NCI-H345 (cell line): ENCODE measurements around the gene RAET1G.
"Not testable (repeated sequence)": the region's sequence is repeated elsewhere in the genome, so short reads cannot be mapped to it uniquely, and the experiment has no call there.

Experiments
- DNase-seq: peaks from one replicate; lab custom pipeline; 2025; lab: John Stamatoyannopoulos, UW

Gene RAET1G

DNA sequence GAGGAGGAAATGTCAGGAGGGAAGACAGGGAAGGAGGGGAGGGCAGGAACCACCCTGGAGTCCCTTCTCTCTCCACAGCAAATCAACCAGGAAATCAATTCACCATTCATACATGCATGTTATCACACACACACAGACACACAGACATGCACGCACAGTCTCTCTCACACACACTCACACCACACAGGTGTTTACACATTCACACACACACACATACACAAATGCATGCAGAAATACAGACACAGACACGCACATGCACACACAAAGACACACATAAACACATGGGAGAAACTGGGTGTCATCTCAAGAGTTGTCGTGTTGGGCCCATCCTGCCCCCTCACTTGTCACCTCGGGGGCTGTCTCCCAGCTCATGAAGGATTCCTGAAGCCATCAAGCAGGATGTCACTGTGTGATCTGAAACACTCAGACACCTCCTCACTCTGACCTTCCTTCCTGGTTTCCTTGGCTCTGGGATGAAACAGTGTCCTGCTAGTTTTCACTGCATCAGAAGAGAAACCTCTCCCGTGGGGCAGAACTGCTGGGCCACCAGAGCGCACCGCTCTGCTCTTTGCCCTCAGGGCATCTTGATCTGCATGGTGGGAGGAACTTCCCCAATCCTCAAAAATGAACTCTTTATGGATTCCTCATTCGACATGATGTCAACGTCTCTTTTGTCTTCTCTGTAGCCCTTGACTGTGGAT lies 9.2 kb downstream of the RAET1G start:
- no peak for DNase-seq

DNA sequence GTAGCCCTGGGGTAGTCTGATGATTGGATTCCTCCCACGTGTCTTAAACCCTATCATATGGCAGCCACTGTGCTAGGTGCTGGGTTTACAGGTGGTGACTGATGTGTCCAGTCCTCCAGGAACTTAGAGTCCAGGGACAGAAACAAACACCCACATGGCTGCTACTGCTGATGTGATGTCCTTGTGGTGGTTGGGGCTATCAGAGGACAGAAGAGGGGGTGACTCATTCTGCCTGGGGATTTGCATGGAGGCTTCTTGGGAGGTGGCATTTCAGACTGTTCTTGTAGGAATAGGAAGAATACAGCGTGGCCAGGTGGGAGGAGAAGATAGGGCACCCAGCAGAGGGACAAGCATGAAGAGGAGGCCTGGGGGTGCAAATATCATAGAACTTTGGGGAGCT lies 9.8 kb downstream of the RAET1G start:
- no peak for DNase-seq

DNA sequence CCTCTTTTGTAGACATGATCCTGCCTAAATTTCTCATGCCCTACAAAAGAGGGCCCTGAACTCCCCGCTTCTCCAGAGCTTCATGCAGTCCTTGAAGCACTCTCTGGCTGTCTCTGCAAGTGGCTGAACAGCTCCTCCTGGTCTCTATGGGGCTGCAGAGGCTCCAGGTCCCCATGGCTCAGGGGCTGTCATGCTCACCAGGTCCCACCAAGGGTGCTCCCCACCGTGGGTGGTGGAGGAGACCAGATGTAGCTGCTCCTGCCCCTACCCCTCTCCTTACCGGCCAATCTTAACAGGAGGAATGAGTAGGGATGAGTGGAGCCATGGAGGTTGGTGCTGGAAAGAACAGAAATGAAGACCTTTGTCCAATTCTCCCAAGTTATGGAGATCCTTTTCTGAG lies 10.2 kb downstream of the RAET1G start:
- not testable (repeated sequence) for DNase-seq

DNA sequence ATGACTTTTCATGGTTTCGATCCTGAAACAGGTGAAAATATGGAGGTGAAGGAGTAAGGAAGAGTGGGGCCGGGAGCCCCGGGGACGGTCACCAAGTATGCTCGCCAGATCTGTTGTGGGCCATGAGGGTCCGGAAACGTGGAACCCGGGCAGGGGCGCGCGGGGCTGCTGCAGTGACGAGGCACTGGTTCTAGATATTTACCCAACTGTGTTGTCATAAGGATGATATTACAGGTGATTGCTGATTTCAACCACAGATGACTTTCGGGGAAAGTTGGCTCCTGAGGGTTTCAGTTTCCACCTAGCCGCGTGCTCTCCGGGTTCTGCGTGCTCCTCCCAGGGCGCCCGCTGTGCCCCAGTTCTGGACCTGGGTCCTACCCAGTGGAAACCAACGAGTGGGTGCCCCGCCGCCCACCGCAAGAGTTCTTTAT lies 12.2 kb downstream of the RAET1G start:
- DNase-seq: no peak

DNA sequence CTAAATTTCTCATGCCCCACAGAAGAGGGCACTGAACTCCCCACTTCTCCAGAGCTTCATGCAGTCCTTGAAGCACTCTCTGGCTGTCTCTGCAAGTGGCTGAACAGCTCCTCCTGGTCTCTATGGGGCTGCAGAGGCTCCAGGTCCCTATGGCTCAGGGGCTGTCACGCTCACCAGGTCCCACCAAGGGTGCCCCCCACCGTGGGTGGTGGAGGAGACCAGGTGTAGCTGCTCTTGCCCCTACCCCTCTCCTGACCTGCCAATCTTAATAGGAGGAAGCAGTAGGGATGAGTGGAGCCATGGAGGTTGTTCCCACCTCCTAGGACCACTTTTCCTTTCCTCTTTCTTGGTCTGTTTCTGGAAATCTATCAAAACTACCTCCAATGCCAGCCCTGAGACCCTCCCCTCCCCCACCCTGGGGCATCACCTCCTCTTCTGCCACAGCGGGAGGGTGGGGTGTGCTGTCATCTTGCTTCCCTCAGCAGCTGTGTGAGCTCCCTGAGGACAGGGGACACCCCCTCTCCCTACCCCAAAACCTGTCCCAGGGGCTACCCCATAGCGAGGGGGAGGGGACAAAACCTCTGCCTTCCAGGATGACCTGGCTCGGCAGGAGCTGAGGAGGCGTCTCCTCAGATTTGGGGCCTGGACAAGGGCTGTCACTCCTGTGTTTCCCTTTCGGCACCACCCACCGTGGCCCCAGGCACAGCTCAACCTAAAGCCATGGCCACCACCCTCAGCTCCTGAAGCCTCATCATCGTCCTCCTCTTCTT lies 13.0 kb downstream of the RAET1G start:
- no peak for DNase-seq

DNA sequence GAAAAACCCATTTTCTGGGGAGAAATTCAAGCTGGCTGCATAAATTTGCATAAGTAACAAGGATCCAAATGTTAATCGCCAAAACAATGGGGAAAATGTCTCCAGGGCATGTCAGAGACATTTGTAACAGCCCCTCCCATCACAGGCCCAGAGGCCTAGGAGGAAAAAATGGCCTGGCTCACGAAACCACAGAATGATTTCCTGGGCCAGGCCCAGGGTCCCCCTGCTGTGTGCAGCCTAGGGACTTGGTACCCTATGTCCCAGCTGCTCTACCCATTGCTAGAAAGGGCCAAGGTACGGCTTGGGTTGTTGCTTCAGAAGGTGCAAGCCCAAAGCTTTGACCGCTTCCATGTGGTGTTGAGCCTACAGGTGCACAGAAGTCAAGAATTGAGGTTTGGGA lies 14.4 kb downstream of the RAET1G start:
- not testable (repeated sequence) for DNase-seq

DNA sequence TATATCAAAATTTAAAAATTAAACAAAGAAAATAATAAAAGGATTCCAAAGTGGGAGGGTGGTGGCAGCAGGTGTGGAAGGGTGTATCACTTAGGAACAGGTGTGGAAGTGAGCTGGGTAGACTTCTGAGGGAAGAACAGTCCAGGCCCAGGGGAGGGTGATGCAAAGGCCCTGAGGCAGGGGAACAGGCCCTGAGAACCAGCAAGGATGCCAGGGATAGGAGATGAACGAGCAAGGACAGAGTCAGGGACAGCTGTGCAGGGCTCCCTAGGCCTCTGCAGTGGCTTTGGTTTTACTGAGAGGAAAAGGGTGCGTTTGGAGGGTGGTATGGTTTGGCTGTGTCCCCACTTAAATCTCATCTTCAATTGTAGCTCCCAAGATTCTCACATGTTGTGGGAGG lies 15.6 kb downstream of the RAET1G start:
- DNase-seq: no peak

DNA sequence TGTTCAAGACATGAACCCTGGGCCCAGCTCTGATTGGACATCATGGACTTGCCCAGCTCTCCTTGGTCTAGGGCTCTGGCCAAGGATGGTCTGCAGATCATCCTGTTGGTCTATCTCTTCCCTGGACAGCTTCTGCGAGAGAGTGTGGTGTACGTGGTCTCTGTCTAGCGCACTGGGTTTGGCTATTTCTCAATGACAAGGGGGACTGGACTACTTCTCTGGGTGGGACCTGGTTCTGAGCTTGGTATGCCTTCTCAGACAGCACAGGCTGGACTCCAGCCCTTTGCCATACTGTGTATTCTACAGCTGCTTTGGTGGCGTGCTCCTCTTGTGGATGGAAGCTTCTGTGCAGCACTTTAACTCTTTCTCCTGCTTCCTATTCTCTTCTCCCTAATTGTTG lies 16.5 kb downstream of the RAET1G start:
- no peak for DNase-seq

DNA sequence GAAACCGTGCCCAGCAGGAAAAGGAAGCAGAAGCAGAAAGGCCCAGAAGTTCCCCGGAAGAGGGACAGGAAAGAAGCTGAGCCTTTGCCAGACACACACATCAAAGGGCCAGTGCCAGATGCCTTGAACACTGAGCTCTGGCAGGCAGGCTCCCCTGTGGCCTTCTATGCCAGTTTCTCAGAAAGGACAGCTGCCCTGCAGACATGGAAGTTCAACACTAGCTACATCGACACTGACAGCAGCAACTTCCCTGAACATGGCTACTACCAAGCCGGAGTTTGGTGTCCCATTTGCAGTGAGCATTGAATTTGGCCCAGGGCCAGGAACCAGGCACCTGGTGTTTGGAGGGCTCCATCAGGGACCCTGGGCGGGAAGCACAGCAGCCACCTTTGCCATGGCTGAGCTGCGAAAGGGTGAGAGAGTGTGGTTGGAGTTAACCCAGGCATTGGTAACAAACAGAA lies 17.0 kb downstream of the RAET1G start:
- peak; percentile 20 for DNase-seq

DNA sequence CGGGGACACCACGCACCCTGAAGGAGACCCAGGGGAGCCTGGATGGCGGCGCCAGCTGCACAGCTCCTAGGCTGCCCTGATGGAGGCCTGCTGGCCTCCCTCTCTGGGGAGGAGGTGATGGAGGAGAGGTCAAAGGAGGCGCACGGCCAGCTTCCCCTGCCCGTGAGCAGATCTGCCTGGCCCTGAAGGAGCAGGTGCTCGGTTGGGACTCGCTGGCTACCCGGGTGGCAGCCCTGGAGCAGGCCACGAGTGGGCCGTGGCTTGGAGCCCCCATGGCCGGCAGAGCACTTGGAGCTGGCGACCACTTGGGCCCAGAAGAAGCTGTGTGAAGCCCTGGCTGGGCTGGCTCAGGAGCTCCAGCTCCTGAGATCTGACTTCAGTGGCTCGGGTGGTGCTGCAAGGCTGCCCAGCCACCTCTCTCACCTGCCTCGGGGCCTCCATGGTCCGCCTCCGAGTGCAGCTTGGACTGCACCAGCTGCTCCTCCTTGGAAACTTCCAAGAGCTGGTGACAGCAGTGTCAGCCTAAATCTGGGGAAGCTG lies 17.5 kb downstream of the RAET1G start:
- no peak for DNase-seq

DNA sequence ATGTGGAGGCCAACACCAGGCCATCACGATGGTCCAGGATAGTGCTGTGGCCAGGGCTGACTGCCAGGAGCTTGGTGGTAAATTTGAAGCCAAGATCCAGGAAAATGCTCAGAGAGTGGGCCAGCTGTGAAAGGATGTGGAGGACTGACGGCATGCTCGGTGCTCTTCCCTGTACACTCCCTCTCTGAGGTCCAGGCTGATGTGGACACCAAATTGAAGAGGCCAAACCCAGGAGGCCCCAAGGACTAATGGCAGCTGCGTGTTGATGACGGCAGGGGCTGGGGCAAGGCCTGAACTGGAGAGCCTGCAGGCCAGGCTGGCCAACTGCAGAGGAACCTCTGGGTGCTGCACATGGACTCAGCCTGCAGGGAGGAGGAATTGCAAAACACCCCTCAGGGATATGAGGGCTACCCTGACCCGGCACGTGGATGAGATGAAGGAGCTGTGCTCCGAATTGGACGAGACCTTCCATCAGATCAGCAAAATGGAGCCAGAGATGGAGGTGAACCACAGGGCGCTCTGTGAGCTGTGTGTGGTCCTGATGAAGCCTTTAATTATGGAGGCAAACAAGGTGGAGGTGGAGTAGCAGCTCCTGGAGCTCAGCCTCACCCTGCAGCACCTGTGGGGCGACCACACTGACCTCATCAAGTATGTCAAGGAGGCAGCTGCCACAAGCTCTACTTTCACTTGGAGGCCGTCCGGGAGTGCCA lies 18.1 kb downstream of the RAET1G start:
- no peak for DNase-seq

DNA sequence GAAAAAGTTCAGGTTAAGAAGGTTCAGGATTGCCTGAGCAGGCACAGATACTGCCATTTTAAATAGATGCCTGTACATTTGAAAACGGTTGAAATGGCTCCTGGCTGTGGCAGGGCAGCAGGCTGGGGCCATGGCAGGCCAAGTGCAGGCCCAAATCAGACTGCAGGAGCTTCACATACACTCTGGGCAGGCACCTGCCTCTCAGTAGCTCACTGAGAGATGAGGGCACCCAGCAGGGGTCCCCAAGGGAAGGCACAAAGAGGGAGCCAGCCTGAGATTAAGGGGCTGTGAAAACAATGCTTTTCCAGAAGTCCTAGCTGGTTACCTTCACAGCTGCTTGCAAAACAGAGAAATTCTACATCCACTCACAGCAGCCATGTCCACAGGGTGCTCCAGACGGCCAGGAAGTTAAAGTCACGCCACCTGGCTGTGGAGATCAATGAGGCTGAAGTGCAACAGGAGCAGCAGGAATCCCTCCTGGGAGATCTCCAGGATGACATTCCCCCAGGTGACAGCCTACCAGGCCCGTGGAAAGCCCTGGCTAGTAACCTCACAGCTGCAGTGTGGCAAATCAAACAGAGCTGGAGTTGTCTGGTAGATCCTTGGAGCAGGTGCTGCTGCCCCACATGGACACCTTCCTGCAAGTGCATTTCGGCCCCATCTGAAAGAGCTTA lies 18.8 kb downstream of the RAET1G start:
- peak; percentile 87 for DNase-seq

DNA sequence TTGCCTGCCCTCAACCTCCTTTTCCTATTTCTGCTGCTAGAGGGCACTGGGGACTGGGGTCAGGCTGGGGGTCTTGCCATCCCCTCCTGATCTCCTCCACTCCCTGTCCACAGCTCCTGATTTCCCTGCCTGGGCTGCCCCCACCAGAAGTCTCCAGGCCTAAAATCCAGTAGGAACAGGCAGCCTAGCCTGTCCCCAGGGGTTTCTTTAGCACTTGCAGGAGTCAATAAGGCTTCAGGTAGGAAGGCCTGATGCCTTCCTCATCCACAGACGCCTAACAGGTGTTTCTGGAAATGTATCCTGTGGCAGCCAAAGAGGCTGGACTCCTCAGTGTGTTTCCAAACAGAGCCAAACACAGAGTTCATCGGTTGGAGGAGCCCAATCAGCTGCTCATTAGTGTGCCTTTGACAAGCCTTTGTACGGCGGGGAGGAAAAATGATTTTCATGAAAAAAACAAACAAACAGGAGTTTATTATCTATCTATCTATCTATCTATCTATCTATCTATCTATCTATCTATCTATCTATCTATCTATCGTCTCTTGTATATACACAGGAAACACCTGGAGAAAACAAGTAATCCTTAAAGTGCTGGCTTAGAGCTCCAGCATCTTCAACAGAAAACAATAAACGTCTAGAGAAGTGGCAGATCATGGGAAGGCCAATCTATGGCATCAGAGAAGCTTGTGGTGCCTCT lies 21.3 kb downstream of the RAET1G start:
- no peak for DNase-seq

DNA sequence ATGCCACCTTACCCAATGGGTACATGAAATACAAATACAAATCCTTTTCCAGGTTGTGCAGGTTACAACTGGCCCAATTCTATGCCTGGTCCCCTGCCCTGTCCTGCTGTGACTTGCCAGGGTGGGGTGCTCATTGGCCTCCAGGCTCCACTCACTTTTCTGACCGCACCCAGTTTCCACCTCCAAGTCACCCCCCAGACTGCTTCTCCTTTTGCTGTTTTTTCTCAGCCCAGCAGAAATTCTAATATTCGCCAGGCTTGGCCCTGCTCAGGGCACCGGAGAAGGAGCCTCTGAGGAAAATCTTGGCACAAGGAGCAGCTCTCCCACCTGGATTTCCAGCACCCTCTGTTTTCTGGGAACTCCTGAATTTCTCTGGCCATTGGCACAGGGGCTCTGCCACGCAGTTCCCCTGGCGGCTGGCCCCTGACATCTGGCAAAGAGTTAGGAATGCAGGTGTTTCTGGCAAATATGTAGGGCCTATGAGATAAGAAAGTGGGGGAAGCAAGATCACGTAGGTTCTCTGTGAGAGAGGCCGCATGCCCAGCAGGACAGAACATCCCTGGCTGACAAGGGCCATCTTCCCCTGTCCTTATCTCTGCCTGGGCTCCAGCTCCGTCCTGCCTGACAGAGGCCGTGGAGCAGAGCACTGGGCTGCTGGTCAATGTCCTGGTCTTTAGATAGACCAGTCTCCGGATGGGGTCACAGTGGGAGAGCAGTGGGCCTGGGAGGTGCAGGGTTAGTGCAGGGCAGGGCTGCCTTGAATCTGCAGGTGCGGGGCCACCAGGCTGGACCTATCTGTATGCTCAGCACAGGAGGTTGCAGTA lies 22.1 kb downstream of the RAET1G start:
- no peak for DNase-seq

DNA sequence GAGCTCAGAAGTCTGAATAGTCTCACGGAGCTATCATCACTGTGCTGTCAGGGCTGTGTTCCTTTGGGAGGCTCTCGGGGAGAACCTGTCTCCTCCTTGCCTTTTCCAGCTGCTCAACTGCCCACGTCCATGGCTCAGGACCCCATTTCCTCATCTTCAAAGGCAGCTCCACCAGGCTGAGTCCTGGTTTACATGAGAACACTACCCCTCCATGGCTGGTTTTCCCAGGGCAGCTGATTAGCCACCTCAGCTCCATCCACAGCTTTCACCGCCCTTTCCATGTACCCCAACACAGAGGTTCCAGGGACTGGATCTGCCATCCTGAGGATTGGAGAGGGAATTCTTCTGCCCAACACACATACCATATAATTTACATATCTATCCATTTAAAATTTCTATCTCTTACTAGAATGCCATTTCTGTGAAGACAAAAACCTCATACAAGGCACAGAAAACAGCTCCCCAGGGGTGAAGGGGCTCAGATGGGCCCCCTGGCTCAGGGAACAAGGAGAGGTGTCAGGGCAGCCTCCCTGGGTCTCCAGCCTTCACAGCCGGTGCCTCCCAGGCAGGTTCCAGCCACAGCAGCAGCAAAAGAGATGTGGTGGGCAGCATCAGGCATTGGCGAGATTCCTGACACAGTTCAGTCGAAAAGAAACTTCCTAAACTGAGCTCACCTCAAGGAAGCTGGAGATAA lies 22.8 kb downstream of the RAET1G start:
- no peak for DNase-seq

DNA sequence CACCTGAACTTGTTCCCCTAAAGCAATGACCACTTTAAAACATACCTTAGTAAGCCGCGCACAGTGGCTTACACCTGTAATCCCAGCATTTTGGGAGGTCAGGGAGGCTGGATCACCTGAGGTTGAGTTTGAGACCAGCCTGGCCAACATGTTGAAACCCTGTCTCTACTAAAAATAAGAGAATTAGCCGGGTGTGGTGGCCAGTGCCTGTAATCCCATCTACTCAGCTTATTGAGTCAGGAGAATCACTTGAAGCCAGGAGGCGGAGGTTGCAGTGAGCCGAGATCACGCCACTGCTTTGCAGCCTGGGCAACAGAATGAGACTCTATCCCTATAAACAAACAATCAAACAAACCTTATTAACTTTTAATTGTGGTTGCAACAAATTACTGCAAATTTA lies 23.4 kb downstream of the RAET1G start:
- DNase-seq: no peak

DNA sequence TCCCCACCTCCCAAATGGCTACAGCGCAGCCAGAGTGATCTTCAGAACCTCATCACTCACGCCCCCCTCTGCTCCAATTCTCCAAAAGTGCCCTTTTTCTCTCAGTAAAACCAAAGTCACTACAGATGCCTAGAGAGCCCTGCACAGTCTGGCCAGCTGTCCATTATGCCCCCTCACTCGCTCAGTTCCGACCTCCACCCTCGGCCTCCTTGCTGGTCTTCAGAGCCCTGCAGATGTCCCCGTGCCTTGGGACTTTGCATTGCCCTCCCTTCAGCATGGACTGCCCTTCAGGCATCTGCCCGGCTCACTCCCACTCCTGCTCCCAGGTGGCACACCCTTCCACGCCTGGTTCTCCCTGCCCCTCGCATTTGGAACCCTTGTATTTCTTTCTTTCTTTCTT lies 24.0 kb downstream of the RAET1G start:
- DNase-seq: no peak

DNA sequence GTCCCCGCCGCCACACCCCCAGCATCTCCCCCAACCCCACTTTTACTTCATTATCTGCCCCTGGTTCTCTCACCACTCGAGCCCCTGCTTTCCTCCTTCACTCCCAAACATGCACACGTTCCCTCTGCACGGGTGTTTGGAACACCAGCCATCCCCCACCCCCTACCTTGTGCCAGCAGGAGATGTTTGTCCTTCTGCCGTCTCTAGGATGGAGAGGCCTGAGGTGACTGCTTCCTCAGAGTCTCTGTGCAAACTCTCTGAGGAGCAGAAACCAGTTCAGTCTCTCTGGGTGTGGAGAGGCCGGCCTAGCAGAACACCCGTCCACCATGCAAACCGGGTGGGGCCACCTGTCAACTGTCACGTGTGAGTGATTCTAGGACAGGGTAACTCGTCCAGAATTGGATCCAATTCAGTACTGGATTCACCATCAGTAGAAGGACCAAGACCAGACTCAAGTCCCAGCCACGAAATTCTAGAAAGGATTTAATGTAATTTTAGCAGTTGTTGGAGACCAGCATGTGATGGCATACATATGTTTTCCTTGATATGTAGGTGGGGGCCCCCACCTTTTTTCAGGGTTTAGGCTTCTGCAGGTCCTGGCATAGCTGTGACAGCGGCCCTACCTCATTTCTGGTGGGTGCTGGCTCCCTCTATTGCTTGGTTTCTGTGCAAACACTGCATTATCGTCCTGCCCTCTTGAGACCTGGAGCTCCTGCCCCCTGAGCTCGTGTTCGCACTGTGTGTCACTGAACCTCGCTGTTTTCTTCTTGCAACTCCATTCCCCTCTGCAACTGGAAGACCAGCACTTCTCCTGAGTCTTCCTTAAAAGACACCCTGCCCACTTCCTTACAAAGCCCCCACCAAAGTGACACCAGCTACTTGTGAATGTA lies 24.8 kb downstream of the RAET1G start, which contains the start of gene RAET1E:
RAET1E (minus strand) TSS at position 259 of the 890 bp plus-strand sequence. CDS start 7,212 bp downstream, outside the sequence.
- DNase-seq: no peak
